KBM-7 (cell line): Measurements from ENCODE around the gene SHANK1.

Experiments
- DNase-seq: peaks from one replicate; pipeline ENCODE4 v3.0.0-alpha.2; 2015
- in situ Hi-C: fragments of 300-500 bp; cut with MboI; formaldehyde crosslinking; loops from 2 replicates; pipeline ENCODE4 v1.14.3; 2020; ENCODE audit warnings: low sequenced_read_pairs, low pct_unique_long_range_greater_than_20kb, mixed read lengths

SHANK1 gene

DNA sequence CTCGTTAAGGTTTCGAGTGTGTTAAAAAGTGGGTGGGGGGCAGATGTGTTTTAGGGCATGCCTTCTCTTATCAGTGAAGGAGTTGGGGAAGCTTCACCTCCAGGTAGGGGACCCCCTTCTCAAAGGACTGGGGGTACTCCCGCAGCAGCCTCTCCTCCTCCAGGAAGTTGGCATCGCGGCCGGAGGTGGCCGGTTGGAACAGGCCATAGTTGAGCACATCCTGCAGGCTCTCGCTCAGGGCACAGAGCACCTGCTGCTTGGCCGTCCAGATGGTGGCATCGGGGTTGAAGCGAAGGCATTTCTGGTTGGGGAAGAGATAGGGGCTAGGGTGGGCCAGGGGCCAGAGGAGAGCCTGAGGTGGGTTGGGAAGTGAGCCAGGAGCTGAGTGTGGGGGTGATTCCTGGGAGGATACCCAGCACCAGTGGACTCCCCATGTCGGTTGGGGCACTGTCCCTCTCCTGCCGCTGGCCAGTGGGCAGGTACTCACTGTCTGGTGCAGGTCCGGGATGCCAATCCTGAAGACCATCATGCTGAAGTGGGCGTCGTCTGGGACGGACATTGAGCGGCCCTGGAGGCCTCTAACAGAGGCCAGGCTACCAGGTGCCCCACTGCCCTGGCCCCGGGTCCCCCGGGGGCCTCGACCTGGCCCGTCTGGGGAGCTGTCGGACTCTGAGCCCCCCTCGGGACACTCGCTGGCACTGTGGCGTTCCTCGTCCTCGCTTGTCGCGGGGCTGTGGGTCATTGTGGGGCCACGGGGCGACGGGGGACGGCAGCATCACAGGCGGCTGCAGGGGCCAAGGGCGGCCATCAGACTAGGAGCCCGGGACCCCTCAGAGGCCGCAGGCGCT, 3.2 kb downstream of the SHANK1 start:
- in situ Hi-C loops: no loop called here
- DNase-seq: no peak

DNA sequence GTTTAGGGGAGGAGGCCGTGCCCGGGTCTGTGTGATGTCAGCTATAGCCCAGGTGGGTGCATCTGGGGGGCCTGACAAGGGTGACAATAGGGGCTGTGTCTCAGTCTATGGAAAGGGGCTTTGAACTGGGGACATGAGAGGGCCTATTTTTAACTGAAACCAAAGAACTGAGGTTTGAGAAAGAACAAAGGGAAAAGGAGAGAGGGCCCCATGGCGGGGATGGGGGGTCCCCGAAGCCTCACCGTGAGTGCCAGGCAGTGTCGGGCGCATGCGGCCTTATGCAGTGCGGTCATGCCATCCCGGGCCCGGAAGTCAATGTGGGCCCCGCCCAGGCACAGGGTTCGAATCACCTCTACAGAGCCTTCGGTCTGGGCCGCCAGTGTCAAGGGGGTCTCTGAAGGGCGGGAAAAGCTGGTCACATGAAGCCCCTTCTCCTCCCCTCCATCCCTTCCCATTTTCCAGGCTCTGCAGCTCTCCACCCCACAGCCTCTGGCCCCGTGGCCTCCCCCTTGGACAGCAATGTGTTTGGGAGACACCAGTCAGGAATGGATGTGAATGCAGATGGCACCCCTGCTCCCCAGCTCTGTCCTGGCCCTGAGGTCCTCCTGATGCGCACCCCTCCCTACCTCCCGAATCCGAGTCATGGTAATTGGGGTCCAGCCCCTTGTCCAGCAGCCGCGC, 5.9 kb downstream of the SHANK1 start:
- in situ Hi-C loops: no loop called here
- DNase-seq: no peak

DNA sequence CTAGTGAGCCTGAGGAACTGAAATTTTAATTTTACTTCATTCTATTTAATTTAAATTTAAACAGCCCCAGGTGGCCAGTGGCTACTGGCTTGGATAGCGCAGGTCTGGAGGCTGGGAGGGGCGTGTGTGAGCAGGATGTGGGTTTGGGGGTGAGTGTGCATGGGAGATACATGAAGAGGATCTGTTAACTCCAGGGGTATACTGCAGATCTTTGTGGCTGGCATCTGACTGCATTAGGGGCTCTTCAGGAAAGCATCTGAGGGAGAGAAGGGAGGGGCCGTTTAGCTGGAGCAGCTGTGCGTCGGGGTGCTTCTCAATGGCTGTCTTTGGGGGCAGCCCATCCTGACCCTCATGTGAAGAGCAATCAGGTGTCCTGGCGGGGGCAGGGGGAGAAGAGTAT, 6.8 kb downstream of the SHANK1 start:
- in situ Hi-C loops: no loop called here
- no peak for DNase-seq

DNA sequence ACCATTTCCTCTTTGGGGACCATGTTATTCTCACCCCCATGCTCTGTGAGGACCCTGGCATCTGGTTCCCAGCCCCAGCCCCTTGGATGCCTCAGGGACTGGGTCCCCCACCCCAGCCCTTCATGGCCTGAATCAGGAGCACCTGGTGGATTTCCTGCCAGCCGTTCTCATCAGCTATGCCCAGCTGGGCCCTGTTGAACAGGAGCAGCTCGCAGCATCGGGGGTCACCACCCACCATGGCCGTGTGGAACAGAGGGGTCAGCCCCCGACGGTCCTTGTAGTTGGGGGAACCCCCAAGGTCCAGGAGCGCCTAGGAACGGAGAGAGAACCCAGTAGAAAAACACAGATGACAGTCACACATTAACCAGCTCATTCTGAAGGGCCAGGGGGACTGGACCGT, 7.8 kb downstream of the SHANK1 start:
- in situ Hi-C loops: no loop called here

DNA sequence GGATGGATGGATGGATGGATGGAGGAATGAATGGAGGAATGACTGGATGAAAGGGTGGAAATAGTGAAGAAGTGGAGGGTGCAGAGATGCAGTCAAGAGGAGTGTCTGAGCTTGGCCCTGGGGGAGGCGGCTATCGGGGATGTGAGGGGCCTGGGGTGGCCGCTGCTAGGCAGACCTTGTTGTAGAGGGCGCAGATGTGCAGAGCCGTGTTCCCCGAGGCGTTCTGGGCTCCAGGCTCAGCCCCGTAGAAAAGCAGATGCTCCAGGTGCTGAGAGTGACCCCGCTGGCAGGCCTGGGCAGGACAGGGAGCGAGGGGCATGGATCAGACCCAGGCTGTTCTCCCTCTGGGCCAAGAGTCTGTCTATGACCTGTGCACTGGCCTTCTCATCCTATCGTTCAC, 8.4 kb downstream of the SHANK1 start:
- DNase-seq: no peak
- in situ Hi-C loops: no loop called here

More for the DNA sequence above, 7.8 kb downstream of the SHANK1 start:
- no peak for DNase-seq

DNA sequence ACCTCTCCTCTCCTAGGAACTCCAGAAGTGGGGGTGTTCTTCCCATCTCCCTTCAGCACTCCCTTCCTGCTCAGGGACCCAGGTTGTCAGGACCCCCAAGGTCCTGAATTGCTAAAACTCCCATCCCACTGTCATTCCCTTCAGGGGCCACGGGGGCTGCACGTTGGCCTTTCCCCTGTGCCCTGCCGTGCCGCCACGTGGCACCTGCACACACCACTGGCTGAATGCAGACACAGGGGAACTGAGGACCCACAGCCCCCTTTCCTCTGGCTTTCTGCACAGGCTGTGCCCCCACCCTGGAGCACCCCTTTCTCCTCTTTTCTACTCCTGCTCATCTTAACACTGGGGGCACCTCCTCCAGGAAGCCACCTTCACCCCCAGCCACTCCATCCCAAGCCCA, 9.0 kb downstream of the SHANK1 start:
- in situ Hi-C loops: no loop called here
- DNase-seq: no peak

DNA sequence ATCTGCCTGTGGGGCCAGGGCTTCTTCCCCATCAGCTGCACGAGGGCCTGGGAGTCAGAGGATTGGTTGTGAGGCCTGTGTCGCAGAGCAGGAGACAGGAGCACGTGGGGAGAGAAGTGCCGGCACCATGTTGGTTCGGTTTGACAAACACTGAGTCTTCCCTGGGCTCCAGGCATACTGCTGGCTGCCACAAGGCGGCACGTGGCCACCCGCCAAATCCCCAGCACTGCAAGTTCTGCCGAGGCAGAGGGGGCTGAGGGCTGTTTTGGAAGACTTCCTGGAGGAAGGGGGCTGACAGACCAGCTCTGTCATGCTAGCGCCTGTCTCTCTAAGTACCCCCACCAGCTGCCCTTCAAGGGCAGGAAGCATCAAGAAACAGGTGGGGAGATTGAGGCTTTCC, 9.5 kb downstream of the SHANK1 start:
- in situ Hi-C loops: no loop called here

DNA sequence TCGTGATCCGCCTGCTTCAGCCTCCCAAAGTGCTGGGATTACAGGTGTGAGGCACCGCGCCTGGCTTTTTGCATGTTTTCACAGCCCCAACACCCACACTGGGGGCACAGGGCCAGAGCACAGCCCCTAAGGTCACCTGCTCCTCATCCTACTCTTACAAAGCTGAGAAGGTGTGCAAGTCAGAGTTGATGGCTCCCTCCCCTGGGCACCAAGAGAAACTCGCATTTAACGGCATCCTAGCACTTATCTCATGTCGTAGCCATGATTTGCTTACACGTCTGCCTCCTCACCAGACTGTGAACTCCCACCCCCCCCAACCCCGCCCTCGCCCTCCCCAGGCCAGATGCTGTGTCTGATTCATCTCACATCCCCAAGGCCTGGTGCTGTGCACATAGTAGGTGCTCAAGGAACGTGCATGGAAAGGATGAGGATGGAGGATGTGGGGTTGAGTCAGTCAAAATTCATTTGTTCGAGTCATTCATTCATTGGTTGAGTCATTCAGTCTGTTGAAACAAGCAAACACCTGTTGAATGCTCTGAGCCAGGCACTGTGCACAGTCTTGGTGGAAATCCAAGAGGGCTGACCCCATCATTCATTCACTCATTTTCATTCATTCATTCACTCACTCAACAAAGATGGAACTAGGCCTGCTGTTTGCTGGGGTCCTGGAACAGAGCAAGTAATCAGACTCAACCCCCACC, 11.3 kb downstream of the SHANK1 start:
- DNase-seq: no peak
- in situ Hi-C loops: no loop called here

More for the DNA sequence above, 9.5 kb downstream of the SHANK1 start:
- no peak for DNase-seq

DNA sequence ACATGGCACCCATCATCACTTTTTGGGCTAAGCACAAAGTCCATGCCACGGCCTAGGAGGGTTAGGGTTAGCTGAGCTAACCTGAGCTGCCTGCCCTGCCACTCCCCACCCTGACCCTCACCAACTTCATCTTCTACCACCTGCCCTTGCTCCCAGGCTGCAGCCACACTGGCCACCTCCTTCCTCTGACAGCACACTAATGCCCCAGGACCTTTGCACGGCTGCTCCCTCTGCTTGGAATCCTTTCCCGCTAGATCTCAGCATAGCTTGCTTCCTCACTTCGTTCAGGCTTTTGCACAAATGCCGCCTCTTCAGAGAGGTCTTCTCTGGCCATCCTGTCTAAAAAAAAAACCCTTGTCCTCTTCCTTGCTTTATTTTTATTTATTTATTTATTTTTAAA, 13.2 kb downstream of the SHANK1 start:
- DNase-seq: no peak
- in situ Hi-C loops: no loop called here

DNA sequence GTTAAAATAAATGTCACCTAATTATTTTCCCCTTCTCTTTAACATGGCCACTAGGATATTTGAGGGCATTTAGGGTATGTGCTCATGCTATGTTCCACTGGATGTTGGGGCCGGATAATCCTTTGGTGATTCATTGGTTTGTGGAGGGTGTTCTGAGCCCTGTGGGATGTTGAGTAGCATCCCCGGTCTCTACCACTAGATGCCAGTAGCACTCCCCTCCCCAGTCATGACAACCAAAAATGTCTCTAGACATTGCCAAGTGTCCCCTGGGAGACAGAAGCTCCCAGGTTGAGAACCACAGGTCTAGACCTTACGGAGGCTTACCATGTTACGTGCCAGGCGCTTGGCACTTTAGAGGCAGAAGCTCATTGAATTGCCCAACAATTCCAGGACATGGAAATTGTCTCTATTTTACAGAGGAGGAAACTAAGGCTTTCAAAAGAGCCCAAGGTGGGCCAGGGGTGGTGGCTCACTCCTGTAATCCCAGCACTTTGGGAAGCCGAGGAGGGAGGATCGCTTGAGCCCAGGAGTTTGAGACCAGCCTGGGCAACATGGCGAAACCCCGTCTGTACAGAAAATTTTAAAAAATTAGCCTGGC, 14.1 kb downstream of the SHANK1 start:
- in situ Hi-C loops: no loop called here
- DNase-seq: peak; percentile 83

DNA sequence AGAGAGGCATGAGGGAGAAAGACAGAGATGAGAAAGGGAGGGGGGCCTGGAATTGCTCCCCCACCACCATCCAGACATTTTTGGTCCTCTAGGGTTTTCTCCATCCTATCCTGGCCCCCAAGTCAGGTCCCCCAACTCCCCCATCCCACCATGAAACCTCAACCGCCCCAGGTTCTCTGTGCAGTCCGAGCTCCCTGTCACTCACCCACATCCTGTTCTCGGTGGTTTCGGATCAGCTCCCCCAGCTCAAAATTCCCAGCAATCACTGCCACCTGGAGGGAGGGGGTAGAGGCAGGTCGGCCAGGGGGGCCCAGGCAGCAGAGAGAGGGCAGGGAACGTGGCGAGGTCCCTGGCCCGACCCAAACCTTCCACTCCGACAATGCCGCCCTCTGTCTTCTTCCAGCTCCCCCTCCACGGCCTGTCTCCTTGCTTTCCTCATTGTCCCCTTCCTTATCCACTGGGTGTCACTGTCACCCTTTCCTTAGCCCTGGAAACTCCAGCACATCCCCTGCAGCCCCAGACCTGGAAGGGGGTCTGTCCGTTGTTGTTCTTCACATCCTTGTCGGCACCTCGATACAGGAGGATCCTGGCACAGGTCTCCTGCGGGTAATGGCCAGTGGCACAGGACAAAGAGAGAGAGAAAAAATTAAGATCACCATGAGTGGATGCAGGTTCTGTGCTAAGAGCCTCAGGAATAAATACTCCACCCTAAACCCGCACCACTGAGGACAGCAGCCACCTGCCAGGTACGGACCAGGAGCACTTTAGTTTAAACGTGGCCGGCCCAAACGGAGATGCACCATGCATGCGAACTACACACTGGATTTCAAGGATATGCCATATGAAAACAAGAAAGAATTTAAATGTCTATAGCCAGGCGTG, 15.4 kb downstream of the SHANK1 start:
- in situ Hi-C loops: no loop called here

DNA sequence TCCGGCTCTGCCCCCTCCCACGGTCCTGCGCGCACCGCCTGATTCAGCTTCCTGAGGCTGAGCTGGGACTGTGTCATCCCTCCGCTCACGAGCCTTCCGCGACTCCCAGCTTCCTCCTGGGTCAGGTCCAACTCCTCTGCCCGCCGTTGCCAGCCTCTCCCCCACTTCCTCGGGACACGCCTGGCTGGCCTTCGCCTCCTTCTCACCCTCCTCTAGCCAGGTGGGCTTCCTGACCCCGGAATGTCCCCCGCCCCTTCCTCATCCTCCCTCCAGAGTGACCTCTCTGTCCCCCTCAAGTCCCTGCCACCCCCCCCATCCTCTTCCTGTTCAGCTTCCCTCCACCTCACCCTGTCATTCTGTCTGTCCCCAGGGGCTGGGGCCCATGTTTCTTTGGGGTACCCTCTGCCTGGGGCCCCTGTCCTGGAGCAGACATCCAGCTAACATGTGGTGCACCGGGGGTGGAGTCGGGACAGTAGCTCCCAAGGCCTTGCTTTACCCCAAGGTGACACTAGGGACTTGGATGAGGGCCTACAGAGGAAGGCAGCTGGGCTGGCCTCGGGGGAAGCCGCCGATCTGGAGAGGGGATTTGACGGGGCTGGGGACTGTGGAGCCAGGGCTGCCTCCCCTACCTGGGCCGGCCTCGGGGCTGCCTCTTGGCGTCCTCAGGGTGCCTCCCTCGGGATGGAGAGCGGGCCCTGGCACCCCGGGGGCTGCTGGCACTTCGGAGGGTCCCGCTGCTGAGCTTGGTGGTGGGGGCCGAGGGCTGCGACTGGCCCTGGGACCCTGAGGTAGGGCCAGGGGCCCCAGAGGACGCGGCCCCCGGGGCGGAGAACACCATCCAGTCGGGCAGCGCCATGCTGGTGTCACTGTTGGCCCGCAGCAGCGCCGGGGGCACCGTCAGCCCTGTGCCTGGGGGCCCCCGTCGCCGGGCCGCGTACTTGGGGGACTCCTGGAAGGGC, 16.5 kb downstream of the SHANK1 start:
- in situ Hi-C loops: no loop called here
- DNase-seq: no peak

More for the DNA sequence above, 15.4 kb downstream of the SHANK1 start:
- no peak for DNase-seq

DNA sequence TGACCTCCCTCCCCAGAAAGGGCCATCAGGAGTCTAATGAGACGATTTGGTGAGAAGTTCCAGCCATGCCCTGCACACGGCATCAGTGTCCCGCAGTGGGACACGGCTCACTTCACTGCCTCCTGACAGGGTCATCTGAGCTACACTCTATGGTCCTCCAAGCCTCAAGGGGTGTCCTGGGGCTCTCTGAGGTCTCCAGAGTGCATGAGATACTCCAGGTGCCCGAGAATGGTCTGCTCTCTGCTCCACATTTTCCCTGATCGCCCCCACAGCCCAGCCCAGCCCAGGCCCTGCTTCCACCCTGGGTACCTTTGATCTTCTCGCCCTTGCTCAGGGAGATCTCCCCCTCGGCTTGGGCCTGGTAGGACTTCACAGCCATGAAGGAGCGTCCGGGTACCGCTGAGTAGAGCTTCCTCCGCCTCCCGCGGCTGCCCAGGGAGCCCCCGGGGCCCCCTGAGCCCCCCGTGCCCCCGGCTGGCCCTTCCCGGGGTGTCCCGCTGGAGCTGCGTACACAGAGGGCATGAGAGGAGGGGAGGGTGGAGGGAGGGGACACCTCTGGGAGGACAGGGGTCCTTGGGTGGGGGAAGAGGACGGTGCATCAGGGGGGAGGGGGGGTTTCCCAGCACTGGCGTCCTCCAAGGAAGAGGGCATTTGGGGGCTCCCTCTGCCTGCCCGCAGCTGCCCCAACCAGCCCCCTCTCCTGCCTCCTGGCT, 17.3 kb downstream of the SHANK1 start:
- no peak for DNase-seq
- in situ Hi-C loops: no loop called here

DNA sequence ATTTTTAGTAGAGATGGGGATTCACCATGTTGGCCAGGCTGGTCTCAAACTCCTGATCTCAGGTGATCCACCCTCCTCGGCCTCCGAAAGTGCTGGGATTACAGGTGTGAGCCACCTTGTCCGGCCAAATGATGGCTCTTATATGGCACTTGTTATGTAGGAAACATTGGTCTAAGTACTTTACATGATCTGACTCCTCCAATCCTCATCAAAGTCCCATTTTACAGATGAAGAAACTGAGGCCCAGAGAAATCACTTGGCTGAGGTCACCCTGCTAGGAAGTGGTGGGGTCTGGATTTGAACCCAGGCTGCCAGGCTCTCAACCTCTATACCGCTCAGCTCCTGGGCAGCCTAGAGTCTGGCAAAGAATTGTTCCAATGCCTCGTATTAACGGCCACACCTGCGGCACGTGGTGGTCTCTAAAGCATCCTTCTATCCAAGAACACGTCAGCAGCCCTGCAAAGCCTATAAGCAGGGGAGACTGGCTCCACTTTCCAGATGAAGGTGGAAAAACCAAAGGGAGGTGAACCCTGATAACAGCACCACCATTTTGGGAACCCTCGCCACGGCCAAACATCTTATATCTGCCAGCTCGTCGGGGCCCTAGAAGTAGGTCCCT, 18.1 kb downstream of the SHANK1 start:
- in situ Hi-C loops: no loop called here

DNA sequence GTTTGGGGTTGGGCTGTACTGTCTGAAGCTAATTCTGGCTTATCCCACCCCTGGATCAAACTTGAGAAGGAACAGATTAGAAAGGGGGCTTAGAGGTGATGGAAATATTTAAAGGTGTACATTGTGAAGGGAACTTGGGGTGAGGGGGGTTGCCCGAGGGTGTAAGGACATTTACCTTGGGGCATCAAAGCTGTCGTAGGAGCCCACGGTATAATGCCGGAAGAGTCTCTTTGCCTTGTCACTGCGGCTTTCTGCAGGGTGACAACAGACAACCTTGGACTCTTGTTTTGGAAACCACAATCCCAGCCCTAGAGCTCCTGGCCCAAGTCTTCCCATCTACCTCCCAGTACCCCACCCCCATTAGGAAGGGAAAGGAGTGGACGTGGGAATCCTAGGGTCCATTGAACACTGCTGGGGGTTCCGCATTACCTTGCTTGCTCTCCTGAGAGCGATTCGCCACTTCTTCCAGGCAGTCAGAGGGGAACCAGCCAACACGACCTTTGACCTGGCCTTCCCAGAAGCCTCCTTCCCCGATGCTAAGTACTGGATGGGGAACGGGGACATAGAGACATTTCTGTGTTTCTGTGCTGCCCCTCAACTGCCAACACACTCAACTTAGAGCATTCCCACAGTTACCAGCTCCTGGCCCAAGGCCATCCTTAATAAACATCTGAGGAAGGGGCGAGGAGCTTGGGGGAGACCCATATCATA, 22.0 kb downstream of the SHANK1 start:
- no peak for DNase-seq
- in situ Hi-C loops: no loop called here

More for the DNA sequence above, 18.1 kb downstream of the SHANK1 start:
- no peak for DNase-seq

DNA sequence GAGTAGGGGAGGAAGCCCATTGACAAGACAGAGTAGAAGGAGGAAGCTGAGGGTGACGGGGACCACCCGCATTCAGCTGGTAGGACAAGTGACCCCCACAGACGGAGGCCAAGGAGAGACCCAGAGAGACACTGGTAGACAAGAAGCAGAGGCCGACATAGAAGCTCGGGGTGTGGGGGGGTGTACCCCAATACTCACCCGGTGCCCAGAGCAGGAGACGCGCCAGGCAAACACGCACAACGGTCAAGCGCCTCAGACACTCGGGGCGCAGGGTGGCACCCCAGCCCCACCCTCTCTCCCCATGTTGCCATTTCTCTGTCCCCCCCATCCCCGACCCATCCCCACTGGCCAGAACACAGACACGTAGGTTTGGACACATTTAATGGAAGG, 23.5 kb downstream of the SHANK1 start:
- in situ Hi-C loops: no loop called here
- DNase-seq: no peak
